GM21423 (cell line): Measurements from ENCODE around the gene GATC.

Source experiments
- ATAC-seq: cut with Tn5 transposase; IDR thresholded peaks from one replicate; pipeline ENCODE4 v1.9.1; 2021; ENCODE audit warnings: mild to moderate bottlenecking, moderate library complexity; ENCODE audit not compliant: unreplicated experiment

GATC gene

GRCh38 chr12:120495731-120496412, 49.6 kb downstream of the GATC start, which contains the start of gene DYNLL1:
Gene DYNLL1, plus strand, starts transcription at chr12:120496113. Its CDS starts 309 bp downstream, at chr12:120496422.
- ATAC-seq, result peak; percentile 97

GRCh38 chr12:120496413-120497340, 50.4 kb downstream of the GATC start:
- no peak for ATAC-seq

- ATAC-seq, result no peak
Measured at GRCh38 chr12:120497524-120498150, 51.4 kb downstream of the GATC start.

GRCh38 chr12:120498870-120499515, 52.7 kb downstream of the GATC start:
- no peak for ATAC-seq

- no peak for ATAC-seq
Measured at GRCh38 chr12:120500581-120500980, 54.3 kb downstream of the GATC start.

GRCh38 chr12:120504587-120504986, 58.3 kb downstream of the GATC start:
- no peak for ATAC-seq

- ATAC-seq, result no peak
Measured at GRCh38 chr12:120508537-120508936, 62.3 kb downstream of the GATC start.
